Stimulated activated CD4-positive, alpha-beta T cell treated with anti-CD3 and anti-CD28 coated beads, Interleukin-2, amount 100 ng/mL, for 48 hours (primary cell): ENCODE measurements around the gene ESPN.

Experiments used
- DNase-seq, 2 donors: peaks; one replicate each; pipeline ENCODE4 v3.0.0-alpha.2; 2020

ESPN gene

GRCh38 chr1:6500544-6501278 lies 76.1 kb downstream of the ESPN start:
- DNase-seq: no peak

- no peak for DNase-seq
Observed at GRCh38 chr1:6501279-6501813, 76.8 kb downstream of the ESPN start.

GRCh38 chr1:6502000-6502891 lies 77.7 kb downstream of the ESPN start:
- no peak for DNase-seq

GRCh38 chr1:6503884-6504602 lies 79.5 kb downstream of the ESPN start:
- no peak for DNase-seq

GRCh38 chr1:6504887-6505286 lies 80.3 kb downstream of the ESPN start:
- DNase-seq: no peak

- no peak for DNase-seq
Observed at GRCh38 chr1:6505367-6506209, 81.0 kb downstream of the ESPN start.

GRCh38 chr1:6506210-6507036 lies 81.8 kb downstream of the ESPN start:
- DNase-seq: no peak

GRCh38 chr1:6507037-6507428 lies 82.5 kb downstream of the ESPN start:
- DNase-seq: no peak

GRCh38 chr1:6507461-6507911 lies 82.9 kb downstream of the ESPN start:
- no peak for DNase-seq

- no peak for DNase-seq
Observed at GRCh38 chr1:6508154-6508815, 83.7 kb downstream of the ESPN start.

GRCh38 chr1:6508816-6509189 lies 84.2 kb downstream of the ESPN start:
- no peak for DNase-seq

GRCh38 chr1:6509220-6509918 lies 84.8 kb downstream of the ESPN start:
- DNase-seq: no peak

GRCh38 chr1:6509919-6510291 lies 85.3 kb downstream of the ESPN start:
- DNase-seq: no peak

GRCh38 chr1:6510493-6510892 lies 85.9 kb downstream of the ESPN start:
- DNase-seq: no peak
